PC-3 (cell line): ENCODE data around the gene RFXANK.

Experiments used
- EZH2 ChIP-seq: fragments of 300-600 bp; sonication (generic); IDR thresholded peaks from one replicate; pipeline ENCODE4 v1.6.1; 2017; ENCODE audit warnings: antibody characterized with exemption, mild to moderate bottlenecking, low read length; ENCODE audit not compliant: unreplicated experiment
- TF ChIP-seq, protein P1 (sequence below): fragments of 300-600 bp; sonication (generic); conservative IDR thresholded peaks from 2 replicates; pipeline ENCODE4 v1.5.1; 2017; ENCODE audit warnings: antibody characterized with exemption, low read depth, mild to moderate bottlenecking, low read length

DNA sequence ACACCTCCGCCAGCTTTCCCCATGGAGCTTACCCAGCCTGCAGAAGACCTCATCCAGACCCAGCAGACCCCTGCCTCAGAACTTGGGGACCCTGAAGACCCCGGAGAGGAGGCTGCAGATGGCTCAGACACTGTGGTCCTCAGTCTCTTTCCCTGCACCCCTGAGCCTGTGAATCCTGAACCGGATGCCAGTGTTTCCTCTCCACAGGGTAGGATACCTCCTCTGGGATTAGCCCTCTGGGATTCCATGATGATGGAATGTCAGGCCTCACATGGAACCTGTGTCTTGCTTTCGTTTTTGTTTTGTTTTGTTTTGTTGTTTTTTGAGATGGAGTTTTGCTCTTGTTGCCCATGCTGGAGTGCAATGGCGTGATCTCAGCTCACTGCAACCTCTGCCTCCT, 1.9 kb downstream of the RFXANK start:
- TF ChIP-seq, protein P1, sequence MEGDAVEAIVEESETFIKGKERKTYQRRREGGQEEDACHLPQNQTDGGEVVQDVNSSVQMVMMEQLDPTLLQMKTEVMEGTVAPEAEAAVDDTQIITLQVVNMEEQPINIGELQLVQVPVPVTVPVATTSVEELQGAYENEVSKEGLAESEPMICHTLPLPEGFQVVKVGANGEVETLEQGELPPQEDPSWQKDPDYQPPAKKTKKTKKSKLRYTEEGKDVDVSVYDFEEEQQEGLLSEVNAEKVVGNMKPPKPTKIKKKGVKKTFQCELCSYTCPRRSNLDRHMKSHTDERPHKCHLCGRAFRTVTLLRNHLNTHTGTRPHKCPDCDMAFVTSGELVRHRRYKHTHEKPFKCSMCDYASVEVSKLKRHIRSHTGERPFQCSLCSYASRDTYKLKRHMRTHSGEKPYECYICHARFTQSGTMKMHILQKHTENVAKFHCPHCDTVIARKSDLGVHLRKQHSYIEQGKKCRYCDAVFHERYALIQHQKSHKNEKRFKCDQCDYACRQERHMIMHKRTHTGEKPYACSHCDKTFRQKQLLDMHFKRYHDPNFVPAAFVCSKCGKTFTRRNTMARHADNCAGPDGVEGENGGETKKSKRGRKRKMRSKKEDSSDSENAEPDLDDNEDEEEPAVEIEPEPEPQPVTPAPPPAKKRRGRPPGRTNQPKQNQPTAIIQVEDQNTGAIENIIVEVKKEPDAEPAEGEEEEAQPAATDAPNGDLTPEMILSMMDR = no peak
- no peak for TF ChIP-seq EZH2
